OCI-LY1 (cell line): ENCODE measurements around the gene ANKS1A.

ENCODE experiments used
- H2AFZ ChIP-seq: fragments of 200-600 bp; sonication (generic), shearing (Covaris generic); 2 replicates; pipeline ENCODE4 v1.6.0; 2014; ENCODE audit warnings: antibody characterized with exemption, mild to moderate bottlenecking, low read length
- H3F3A ChIP-seq: fragments of 200-600 bp; sonication (generic), shearing (Covaris generic); 2 replicates; pipeline ENCODE4 v1.6.0; 2014; ENCODE audit warnings: mild to moderate bottlenecking, antibody characterized with exemption, low read length, moderate library complexity; ENCODE audit not compliant: insufficient read depth
- H3K27ac ChIP-seq: fragments of 200-600 bp; sonication (generic); 2 replicates; pipeline ENCODE4 v1.5.1; 2014; ENCODE audit warnings: low read length, mixed run types, mild to moderate bottlenecking, low read depth; ENCODE audit not compliant: poor library complexity, severe bottlenecking
- H3K27me3 ChIP-seq: fragments of 200-600 bp; sonication (generic); 2 replicates; pipeline ENCODE4 v1.6.0; 2014; ENCODE audit warnings: antibody characterized with exemption, mild to moderate bottlenecking, low read length, moderate library complexity; ENCODE audit not compliant: insufficient read depth
- H3K36me3 ChIP-seq: fragments of 200-600 bp; sonication (generic); 2 replicates; pipeline ENCODE4 v1.6.1; 2014; ENCODE audit warnings: mild to moderate bottlenecking, antibody characterized with exemption, low read length, moderate library complexity, mixed read lengths; ENCODE audit not compliant: insufficient read depth
- H3K4me1 ChIP-seq: fragments of 200-600 bp; sonication (generic); 2 replicates; pipeline ENCODE4 v1.5.1; 2014; ENCODE audit warnings: mild to moderate bottlenecking, low read length, moderate library complexity; ENCODE audit not compliant: insufficient read depth, severe bottlenecking
- H3K4me2 ChIP-seq: fragments of 200-600 bp; sonication (generic), shearing (Covaris generic); 2 replicates; pipeline ENCODE4 v1.6.1; 2014; ENCODE audit warnings: low read length
- H3K4me3 ChIP-seq: fragments of 200-600 bp; sonication (generic); 2 replicates; pipeline ENCODE4 v1.5.1; 2014; ENCODE audit warnings: low read length, low read depth, mild to moderate bottlenecking, mixed read lengths; ENCODE audit not compliant: poor library complexity, severe bottlenecking
- H3K79me2 ChIP-seq: fragments of 200-600 bp; shearing (Covaris generic); 2 replicates; pipeline ENCODE4 v1.6.1; 2016; ENCODE audit warnings: mixed run types, low read length, mixed read lengths; ENCODE audit not compliant: insufficient read depth
- H3K9ac ChIP-seq: fragments of 200-600 bp; sonication (generic), shearing (Covaris generic); 2 replicates; pipeline ENCODE4 v1.6.1; 2014; ENCODE audit warnings: mild to moderate bottlenecking, low read length, mixed read lengths
- H3K9me2 ChIP-seq: fragments of 200-600 bp; sonication (generic), shearing (Covaris generic); 2 replicates; pipeline ENCODE4 v1.6.1; 2014; ENCODE audit warnings: low read depth, mild to moderate bottlenecking, low read length, mixed read lengths
- H3K9me3 ChIP-seq: fragments of 200-600 bp; shearing (Covaris generic); 2 replicates; pipeline ENCODE4 v1.6.1; 2014; ENCODE audit warnings: low read length, mixed read lengths
- H4K20me1 ChIP-seq: fragments of 200-600 bp; sonication (generic), shearing (Covaris generic); 2 replicates; pipeline ENCODE4 v1.6.0; 2016; ENCODE audit warnings: mild to moderate bottlenecking, low read length; ENCODE audit not compliant: insufficient read depth
- CTCF ChIP-seq: fragments of 200-600 bp; sonication (generic), shearing (Covaris generic); IDR thresholded peaks from 2 replicates; pipeline ENCODE4 v1.5.1; 2017; ENCODE audit warnings: mild to moderate bottlenecking, antibody characterized with exemption, low read length, moderate library complexity, mixed read lengths
- EZH2 ChIP-seq: fragments of 200-600 bp; sonication (generic), shearing (Covaris generic); IDR thresholded peaks from 2 replicates; pipeline ENCODE4 v1.8.0; 2017; ENCODE audit warnings: borderline replicate concordance, mixed run types, mild to moderate bottlenecking, antibody characterized with exemption, low read length, moderate library complexity, mixed read lengths

Gene ANKS1A

GRCh38 chr6:35015996-35016395 lies 126.9 kb downstream of the ANKS1A start:
- no peaks in the 10 kb centered on the region for H4K20me1 ChIP-seq
- peaks cover 9% of the 10 kb centered on the region; the same call in 1 of the 2 replicates for H3K36me3 ChIP-seq
- no peaks in the 10 kb centered on the region for H3K27me3 ChIP-seq
- H3K9me2 ChIP-seq, result no peaks in the 10 kb centered on the region
- no peaks in the 10 kb centered on the region for H3K4me1 ChIP-seq
- no peak overlapping the region for H2AFZ ChIP-seq
- H3K4me3 ChIP-seq, result no peak overlapping the region
- H3K9me3 ChIP-seq, result no peaks in the 10 kb centered on the region
- no peak overlapping the region for H3K4me2 ChIP-seq
- TF ChIP-seq CTCF (no peak), EZH2 (no peak)
- H3K9ac ChIP-seq, result no peak overlapping the region
- H3K79me2 ChIP-seq, result no peaks in the 10 kb centered on the region
- H3F3A ChIP-seq, result no peaks in the 10 kb centered on the region
- H3K27ac ChIP-seq, result no peak overlapping the region

- Histone ChIP-seq H3K79me2 (no peaks in the 10 kb centered on the region), H3K4me2 (no peak overlapping the region), H3K36me3 (peaks cover 9% of the 10 kb centered on the region; the same call in 1 of the 2 replicates), H3K27ac (no peak overlapping the region), H3K27me3 (no peaks in the 10 kb centered on the region), H2AFZ (no peak overlapping the region), H3K4me3 (no peak overlapping the region), H3K9ac (no peak overlapping the region), H3K4me1 (no peaks in the 10 kb centered on the region), H3K9me2 (no peaks in the 10 kb centered on the region), H3F3A (no peaks in the 10 kb centered on the region), H4K20me1 (no peaks in the 10 kb centered on the region), H3K9me3 (no peaks in the 10 kb centered on the region)
- TF ChIP-seq EZH2, result no peak
- TF ChIP-seq CTCF, result no peak
Observed at GRCh38 chr6:35016502-35017321, 127.7 kb downstream of the ANKS1A start.

GRCh38 chr6:35017411-35018181 lies 128.5 kb downstream of the ANKS1A start:
- no peaks in the 10 kb centered on the region for H3K9me3 ChIP-seq
- TF ChIP-seq EZH2 (no peak), CTCF (no peak)
- H3K27me3 ChIP-seq, result no peaks in the 10 kb centered on the region
- no peak overlapping the region for H3K9ac ChIP-seq
- no peaks in the 10 kb centered on the region for H4K20me1 ChIP-seq
- no peak overlapping the region for H2AFZ ChIP-seq
- no peak overlapping the region for H3K27ac ChIP-seq
- H3K4me2 ChIP-seq, result no peak overlapping the region
- peaks cover 9% of the 10 kb centered on the region; the same call in 1 of the 2 replicates for H3K36me3 ChIP-seq
- H3K9me2 ChIP-seq, result no peaks in the 10 kb centered on the region
- H3F3A ChIP-seq, result no peaks in the 10 kb centered on the region
- no peaks in the 10 kb centered on the region for H3K79me2 ChIP-seq
- no peak overlapping the region for H3K4me3 ChIP-seq
- no peaks in the 10 kb centered on the region for H3K4me1 ChIP-seq
